ENCODE measurements around the gene IL5RA.

The IL5RA gene

GRCh38 chr3:3110299-3110630 lies at the start of gene IL5RA:
Gene IL5RA (minus strand): TSS chr3:3110374. CDS start chr3:3104984, 5,390 bp downstream.
- in situ Hi-C loops (cut with MboI; ENCODE audit: low sequenced_read_pairs, unreplicated experiment), result no loop called here
- no peak for TF ChIP-seq CTCF (IDR thresholded peaks at IDR 0.05; ENCODE audit: borderline replicate concordance, control extremely low read depth, extremely low read depth, insufficient read depth, missing control alignments)
- DNase-seq (ENCODE audit: low spot score), result no peak

GRCh38 chr3:3157484-3157883 lies 47.3 kb upstream of the IL5RA start:
- in situ Hi-C loops (cut with MboI; ENCODE audit: low sequenced_read_pairs, unreplicated experiment), result loop anchor here (25.0 kb wide), 1 partner anchor 395 kb away; no protein-coding TSS in a partner anchor
- no peak for DNase-seq (ENCODE audit: low spot score)
- TF ChIP-seq CTCF (IDR thresholded peaks at IDR 0.05; ENCODE audit: borderline replicate concordance, control extremely low read depth, extremely low read depth, insufficient read depth, missing control alignments), result no peak

GRCh38 chr3:3154879-3155610 lies 44.9 kb upstream of the IL5RA start:
- in situ Hi-C loops (cut with MboI; ENCODE audit: low sequenced_read_pairs, unreplicated experiment), result loop anchor here (25.0 kb wide), 1 partner anchor 393 kb away; no protein-coding TSS in a partner anchor
- no peak for DNase-seq (ENCODE audit: low spot score)
- TF ChIP-seq CTCF (IDR thresholded peaks at IDR 0.05; ENCODE audit: borderline replicate concordance, control extremely low read depth, extremely low read depth, insufficient read depth, missing control alignments), result no peak

GRCh38 chr3:3151513-3151912 lies 41.3 kb upstream of the IL5RA start:
- DNase-seq (ENCODE audit: low spot score), result no peak
- no peak for TF ChIP-seq CTCF (IDR thresholded peaks at IDR 0.05; ENCODE audit: borderline replicate concordance, control extremely low read depth, extremely low read depth, insufficient read depth, missing control alignments)
- in situ Hi-C loops (cut with MboI; ENCODE audit: low sequenced_read_pairs, unreplicated experiment), result loop anchor here (25.0 kb wide), 1 partner anchor 389 kb away; no protein-coding TSS in a partner anchor

GRCh38 chr3:3149560-3149959 lies 39.4 kb upstream of the IL5RA start:
- TF ChIP-seq CTCF (IDR thresholded peaks at IDR 0.05; ENCODE audit: borderline replicate concordance, control extremely low read depth, extremely low read depth, insufficient read depth, missing control alignments), result no peak
- DNase-seq (ENCODE audit: low spot score), result no peak
- in situ Hi-C loops (cut with MboI; ENCODE audit: low sequenced_read_pairs, unreplicated experiment), result no loop called here

- in situ Hi-C loops (cut with MboI; ENCODE audit: low sequenced_read_pairs, unreplicated experiment), result no loop called here
- no peak for DNase-seq (ENCODE audit: low spot score)
- no peak for TF ChIP-seq CTCF (IDR thresholded peaks at IDR 0.05; ENCODE audit: borderline replicate concordance, control extremely low read depth, extremely low read depth, insufficient read depth, missing control alignments)
Measured at GRCh38 chr3:3145831-3146230, 35.7 kb upstream of the IL5RA start.

Data from GM13976 (cell line).